Measurements from ENCODE around the gene KCNQ5.
"Not testable (repeated sequence)": the region's sequence is repeated elsewhere in the genome, so short reads cannot be mapped to it uniquely, and the experiment has no call there.

KCNQ5 gene

DNA sequence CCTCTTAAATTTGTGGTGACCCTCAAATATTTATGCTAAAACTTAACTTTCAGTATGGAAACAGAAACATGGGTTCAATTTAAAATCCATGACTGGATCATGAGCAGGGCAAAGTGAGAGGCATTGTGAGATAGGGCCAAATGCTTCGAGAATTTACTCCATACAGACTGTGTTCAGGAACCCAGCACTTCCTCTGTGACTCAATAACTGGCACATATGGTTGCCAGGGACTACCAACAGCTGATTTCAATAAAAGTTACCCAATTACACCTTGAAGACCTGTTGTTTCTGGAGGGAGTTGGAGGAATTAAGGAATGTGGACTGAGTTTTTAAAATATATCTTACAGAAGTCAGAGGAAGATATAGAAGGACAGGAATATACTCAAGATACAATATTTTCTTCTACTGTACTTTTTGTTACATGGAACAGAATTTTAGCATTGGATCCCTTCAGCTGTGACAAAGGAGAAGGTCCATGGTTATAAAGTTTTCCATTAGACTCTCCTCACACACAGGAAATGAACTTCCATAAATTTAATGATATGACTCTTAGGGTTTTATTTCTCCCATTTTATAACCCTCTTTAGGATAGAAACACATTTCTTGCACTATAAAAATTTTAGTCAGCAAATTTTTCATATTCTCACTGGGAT lies 344.9 kb downstream of the KCNQ5 start:
- DNase-seq = no peak

DNA sequence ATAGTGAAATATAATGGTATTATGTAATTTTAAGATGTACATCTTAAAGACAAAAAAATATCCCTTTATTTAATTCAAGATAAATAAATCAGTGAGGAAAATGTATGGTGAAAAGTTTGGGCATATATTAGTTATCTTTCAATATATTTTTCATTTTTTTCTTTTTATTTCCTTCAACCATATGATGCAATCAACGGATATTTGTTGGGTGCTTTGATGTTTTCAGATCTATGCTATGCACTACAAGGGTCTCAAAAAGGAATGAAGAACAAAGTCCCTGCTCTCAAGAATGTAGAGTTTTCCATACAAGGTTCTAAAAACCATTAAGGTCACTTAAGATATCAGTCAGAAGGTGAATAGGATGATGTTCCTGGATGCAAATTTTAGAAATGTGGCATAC lies 345.5 kb downstream of the KCNQ5 start:
- DNase-seq = no peak

DNA sequence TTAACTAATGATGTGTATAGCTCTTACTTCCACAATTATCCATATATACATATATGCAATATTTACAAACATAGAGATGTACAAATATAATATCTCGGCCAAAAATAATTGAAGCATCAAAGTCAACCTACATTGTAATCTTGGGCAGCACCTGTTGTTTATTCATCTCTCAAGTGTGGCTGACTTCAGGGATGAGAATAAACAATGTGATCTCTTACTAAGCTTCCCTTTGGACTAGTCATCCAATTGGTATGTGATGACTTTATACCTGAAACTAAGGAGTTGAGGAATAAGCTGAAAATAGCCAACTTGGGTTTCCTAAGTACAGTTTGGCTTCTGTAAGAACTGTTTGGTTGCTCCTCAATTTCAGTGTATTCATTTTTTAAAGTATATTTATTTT lies 346.8 kb downstream of the KCNQ5 start:
- no peak for DNase-seq

DNA sequence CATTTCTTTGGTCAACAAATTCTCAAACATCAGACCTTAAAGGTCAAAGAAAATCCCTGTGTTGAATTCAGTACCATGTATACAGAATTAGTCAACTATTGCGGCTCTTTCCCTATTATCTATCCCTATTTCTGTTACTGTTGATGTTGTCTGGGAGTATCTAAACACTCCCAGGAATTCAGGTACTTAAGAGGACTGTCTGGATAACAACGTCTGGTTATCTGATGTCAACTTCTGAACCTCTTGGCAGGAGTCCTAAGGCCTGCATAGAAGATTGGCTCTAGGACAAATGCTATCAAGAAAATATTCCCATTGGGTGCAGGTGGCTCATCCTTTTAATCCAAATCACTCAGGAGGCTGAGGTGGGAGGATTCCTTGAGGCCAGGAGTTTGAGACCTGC lies 347.8 kb downstream of the KCNQ5 start:
- DNase-seq = no peak

DNA sequence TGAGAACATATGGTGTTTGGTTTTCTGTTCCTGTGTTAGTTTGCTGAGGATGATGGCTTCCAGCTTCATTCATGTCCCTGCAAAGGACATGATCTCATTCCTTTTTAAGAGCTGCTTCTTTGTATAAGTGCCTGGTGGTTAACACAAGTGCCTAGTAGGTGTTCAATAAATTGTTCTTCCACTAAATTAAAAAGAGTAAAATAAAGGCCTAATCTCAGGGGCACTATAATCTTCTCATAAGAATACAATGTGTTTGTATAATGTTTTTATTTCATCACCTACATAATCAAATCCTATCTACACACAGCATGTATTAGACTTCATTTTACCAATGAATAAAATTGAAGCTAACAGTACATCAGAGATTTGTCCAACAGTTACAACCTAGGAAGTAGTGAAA lies 350.7 kb downstream of the KCNQ5 start:
- DNase-seq = no peak

DNA sequence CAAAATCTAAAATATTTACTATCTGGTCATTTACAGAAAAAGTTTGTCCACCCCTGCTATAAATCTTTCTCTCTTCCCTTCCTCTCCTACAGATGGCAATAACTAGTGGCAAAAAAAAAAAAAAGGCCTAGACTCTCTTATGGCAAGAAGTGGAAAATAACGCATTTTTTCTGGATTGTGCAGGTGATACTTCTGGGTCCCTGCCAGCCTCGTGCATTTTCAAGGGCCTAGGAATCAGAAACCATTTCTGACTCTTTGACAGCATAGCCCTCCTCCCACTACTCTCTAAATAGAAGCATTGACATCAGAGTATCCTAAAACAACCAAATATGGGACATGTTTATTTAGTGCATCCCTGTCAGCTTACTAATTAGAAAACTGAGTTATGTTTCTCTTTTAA lies 352.4 kb downstream of the KCNQ5 start:
- no peak for DNase-seq

DNA sequence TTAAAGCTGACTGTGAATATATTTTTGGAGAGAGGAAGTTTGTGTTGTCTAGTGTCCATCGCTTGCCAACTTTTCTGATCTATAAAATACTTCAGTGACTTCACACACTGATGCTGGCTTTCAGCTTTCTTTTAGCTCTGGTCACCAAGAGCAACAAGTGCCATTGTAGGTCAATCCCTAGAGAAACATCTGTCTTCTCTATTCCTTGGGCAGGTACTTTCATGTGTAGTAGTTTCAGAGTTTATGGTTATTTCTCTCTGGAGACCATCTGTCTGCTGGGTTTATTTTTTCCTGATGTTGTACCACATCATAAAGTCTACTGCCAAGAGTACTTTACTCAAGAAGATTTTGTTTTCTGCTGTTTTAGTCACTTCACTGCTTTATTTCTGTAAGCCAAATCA lies 353.5 kb downstream of the KCNQ5 start:
- DNase-seq = no peak

DNA sequence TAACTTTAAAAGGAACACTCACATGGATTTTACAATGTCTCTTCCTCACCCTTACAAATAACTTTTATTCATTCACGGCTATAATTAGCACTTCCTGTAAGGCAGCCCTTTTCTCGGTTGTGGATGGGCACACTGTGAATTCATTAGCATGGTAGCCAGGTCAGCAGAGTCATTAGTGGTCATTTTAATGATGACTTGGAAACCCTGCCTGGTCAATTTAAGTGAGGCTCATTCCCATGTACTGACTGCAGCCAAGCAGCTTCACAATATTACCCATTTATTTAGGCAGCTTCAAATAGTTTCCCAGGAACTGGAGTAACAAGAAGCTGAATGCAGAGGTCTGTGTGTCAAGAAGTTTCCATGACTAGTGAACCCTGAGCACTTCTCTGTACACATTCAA lies 354.6 kb downstream of the KCNQ5 start:
- DNase-seq = no peak

DNA sequence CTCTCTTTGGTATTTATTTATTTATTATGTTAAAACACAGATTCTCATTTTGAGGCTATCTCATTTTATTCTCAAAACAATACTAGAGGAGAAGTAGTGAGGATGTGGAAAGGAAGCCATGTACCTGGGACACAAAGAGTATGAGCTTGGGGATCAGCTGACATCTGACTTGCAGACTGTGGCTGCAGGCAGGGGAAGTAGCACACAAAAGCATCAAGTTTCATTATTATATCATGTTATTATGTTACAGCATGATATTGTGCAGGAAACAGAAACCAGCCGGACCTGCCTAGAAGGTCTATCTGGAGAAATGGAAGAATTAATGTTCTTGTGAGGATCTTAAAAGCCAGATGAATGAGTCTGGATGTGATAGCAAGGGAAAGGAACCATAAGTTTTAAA lies 355.2 kb downstream of the KCNQ5 start:
- DNase-seq = no peak

DNA sequence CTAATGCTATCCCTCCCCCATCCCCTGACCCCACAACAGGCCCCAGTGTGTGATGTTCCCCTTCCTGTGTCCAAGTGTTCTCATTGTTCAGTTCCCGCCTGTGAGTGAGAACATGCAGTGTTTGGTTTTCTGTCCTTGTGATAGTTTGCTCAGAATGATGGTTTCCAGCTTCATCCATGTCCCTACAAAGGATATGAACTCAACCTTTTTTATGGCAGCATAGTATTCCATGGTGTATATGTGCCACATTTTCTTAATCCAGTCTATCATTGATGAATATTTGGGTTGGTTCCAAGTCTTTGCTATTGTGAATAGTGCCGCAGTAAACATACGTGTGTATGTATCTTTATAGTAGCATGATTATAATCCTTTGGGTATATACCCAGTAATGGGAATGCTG lies 356.9 kb downstream of the KCNQ5 start:
- DNase-seq = not testable (repeated sequence)

DNA sequence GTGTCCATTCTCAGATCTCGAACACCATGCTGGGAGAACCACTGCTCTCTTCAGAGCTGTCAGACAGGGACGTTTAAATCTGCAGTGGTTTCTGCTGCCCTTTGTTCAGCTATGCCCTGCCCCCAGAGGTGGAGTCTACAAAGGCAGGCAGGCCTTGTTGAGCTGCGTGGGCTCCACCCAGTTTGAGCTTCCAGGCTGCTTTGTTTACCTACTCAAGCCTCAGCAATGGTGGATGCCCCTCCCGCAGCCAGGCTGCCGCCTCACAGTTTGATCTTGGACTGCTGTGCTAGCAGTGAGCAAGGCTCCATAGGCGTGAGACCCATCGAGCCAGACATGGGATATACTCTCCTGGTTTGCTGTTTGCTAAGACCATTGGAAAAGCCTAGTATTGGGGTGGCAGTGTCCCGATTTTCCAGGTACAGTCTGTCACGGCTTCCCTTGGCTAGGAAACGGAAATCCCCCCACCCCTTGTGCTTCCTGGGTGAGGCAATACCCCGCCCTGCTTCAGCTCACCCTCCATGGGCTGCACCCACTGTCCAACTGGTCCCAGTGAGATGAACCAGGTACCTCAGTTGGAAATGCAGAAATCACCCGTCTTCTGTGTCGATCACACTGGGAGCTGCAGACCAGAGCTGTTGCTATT lies 362.4 kb downstream of the KCNQ5 start:
- not testable (repeated sequence) for DNase-seq

DNA sequence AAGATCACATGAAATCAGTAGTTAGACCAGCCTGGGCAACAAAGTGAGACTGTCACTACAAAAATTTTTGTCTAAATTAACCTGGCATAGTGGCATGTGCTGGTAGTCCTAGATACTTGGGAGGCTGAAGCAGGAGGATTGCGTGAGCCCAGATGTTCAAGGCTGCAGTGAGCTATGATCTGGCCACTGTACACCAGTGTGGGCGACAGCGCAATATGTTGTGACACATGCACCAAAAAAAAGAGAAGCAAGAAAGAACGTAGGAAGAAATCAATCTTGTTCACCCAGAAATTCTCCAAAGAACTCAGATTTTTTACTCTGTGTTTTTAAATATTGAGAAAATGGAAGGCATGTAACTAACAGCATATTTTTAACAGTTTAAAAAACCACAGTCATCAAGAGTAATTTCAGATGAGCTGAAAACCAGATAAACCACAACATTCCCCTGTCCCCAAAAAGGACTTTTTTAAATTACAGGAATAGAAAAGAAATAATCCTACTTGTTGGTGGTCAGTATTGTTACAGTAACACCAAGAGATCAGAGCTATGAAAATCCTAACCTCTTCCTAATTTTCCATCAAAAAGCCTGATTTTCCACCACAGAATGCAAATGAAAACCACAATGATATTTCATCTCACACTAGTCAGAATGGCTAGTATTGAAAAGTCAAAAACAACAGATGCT lies 363.3 kb downstream of the KCNQ5 start:
- no peak for DNase-seq

DNA sequence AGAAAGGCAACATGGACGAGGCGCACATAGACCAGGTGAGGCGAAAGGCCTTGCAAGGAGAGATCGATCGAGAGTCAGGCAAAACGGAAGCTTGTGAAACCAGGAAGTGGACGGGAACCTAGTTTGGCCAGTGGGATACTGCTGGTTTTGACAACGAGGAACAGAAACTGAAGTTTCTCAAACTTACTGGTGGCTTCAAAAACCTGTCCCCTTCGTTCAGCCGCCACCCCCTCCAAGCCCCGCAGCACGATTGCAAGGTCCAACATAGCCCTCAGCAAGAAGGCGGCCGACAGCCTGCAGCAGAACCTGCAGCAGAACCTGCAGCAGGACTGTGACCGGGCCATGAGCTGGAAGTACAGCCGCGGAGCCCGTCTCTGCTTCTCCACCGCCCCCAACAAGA lies 365.4 kb downstream of the KCNQ5 start:
- no peak for DNase-seq

DNA sequence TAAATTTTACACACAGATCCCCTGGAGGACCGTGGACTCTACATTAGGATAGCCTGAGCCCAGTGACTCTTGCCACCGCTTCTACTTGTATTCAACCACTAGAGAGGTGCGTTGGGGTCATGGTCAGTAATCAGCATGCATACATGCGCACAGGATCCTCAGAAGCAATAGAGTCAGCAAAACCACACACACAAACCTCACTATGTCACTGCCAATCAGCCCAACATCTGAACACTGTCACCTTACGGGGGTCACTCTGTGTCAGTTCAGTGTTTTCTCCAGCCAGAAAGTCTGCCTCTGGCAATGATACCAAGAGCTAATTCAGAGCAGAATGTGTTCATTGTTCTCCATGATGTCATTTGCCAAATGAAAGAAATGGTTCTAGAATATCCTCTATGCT lies 378.1 kb downstream of the KCNQ5 start:
- no peak for DNase-seq

DNA sequence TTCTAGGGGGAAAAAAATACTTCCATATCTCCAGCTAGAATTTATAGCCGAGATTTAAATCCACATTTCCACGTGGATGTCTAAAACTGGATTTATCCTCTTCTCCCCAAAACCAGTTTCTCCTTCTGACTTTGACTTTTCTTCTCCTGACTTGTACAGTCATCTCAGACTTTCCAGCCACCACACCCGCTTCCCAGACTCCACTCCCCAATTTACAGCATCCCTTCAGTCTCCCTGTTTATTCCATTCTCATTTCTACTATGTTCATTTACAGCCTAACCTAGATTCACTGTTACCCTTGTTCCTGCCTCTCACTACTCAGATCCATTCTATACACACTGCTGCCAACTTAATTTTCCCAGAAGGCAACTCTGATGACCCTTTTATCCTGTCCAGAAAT lies 378.6 kb downstream of the KCNQ5 start:
- no peak for DNase-seq

DNA sequence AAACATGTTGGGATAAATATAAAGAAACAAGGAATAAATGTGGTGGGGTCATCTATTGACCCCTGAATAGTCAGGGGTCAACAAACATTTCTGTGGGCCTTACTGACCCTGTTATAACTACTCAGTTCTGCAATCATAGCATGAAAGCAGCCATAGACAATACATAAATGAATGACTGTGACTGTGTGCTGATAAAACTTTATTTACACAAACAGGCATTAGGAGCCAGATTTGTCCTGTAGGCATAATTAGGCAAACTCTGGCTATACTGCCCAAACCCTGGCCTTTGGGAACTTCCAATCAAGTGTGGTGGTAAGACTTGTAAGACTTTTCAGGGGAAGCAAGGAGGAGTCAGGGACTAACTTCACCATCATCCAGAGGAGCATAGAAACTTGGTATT lies 380.7 kb downstream of the KCNQ5 start:
- DNase-seq = no peak

DNA sequence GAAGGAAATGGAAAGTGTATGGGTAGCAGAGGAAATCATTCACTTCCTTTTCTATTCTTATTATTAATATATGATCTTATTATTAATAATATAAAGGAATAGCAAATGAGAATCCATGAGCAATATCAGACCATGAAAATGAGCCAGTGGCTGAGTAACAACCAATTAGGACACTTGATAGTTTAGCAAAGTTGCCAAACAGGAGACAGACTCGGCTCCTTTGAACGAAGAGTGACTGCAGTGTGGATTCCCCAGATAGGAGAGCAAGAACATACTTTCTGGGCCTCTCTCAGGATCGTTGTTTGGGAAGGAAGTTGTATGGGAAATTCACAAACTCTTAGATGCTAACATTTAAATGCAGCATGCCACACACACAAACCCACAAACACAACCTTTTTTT lies 381.4 kb downstream of the KCNQ5 start:
- DNase-seq = no peak

DNA sequence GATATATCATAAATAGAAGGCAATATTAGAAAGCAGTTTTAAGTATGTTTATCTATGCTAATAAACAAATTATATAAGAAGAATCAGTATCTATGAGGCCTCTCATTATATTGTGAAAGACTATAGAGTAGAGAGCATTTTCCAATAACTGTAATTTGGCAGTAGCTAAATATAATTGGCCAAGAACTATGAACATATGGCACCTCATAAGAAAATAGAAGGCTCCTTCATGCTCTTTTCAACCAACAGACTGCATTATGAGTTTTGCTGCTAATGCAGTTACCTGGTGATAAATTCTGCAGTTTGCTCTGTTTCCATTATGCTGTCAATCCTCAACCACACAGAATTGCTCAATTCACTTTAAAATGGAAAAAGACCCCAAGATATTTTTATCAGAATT lies 382.4 kb downstream of the KCNQ5 start:
- DNase-seq = no peak

DNA sequence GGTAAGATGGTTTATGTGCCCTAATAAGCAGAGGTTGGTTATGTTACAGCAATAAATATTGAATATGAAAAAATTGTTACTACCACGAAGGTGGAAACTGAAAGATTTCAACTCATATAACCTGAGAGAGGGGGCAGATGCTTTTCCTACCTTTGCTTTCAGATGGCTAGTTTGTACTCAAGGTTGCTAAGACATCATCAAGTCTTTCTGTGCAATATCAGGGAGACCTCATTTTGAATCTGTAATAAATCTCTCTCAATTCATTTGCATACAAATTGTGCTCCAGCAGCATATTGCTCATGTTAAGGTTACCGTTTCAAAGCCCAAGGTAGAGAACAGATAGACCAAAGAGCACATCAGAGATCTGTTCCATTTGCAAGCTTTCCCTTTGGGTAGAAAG lies 383.0 kb downstream of the KCNQ5 start:
- no peak for DNase-seq

DNA sequence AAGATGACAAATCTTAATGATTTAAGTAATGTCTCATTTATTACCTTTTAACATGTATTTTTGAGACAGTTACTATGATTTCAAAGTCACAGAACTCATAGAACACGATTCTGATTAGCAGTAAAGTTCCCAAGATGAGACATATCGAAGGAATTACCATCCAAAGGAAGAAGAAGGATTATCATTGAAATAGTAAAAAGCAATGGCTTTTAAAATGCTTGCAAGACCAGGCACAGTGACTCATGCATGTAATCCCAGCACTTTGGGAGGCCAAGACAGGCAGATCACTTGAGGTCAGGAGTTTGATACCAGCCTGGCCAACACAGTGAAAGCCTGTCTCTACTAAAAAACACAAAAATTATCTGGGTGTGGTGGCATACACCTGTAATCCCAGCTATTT lies 384.3 kb downstream of the KCNQ5 start:
- DNase-seq = no peak

DNA sequence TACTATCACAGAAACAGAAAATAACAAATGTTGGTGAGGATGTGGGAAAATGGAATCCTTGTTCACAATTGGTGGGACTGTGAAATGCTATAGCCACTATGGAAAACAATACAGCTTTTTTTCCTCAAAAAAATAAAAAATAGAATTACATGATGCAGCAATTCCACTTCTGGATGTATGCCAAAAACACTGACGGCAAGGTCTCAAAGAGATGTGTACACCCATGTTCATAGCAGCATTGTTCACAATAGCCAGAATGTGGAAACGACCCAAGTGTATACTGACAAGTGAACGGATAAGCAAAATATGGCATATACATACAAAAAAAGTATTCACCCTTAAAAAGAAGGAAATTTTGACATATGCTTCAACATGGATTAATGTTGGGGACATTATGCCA lies 390.1 kb downstream of the KCNQ5 start:
- no peak for DNase-seq

DNA sequence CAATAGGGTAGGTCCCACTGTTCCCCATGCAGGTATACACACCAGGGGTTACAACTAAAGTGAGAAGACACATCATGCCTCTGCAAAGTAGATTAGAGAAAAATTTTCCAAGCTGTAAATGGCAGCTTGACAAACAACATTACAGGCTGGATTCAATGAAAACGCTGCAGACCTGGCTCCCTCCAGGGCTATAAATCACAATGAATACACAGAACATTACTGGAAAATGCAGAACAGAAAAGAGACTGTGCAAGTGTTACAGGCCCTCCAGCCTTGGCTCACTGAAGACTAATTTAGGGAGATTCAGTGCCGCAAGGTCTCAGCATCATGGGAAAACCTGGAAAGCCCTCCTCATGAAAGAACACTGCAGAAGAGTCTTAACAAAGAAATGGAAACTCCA lies 395.6 kb downstream of the KCNQ5 start:
- DNase-seq = no peak

DNA sequence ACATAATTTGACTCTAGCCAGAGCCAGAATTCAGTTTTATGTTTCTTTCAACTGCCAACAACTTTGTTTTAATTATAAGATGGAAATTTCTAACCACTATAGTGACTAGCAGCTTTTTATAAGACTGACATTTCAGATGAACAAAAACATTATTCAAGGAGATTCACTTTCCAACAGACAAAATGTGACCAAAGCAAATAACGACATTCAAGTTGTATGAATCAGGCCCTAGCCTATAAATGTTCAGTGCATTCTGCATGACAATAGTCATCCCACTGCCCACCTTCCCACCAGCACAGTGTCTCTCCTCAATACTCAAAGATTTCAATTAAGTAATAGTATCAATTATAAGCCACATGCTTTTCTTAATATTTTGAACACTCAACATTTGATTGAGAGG lies 402.7 kb downstream of the KCNQ5 start:
- DNase-seq = no peak

DNA sequence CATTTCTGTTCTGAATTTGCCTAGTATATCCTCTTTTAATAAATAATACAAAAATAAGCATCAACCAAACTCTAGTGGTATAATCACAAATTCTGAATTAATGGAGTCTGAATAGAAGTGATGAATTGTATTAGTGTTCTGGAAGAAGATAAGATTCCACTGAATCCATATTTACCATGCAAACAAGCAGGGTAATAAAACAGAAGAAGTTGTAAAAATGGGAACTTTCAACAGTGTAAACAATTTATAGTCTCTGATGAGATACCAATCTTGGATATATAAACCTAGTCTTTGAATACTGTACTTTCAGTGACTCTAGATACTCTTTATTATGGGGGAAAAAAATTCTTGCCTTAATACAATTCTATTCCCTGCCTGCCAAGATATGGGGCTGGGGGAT lies 405.8 kb downstream of the KCNQ5 start:
- no peak for DNase-seq
